Amniotic stem cell (primary cell): ENCODE measurements around the gene SLC22A15.
"Not testable (repeated sequence)": the region's sequence is repeated elsewhere in the genome, so short reads cannot be mapped to it uniquely, and the experiment has no call there.

Experiments used
- DNase-seq: peaks from one replicate; lab custom pipeline; 2025; lab: John Stamatoyannopoulos, UW

Gene SLC22A15

DNA sequence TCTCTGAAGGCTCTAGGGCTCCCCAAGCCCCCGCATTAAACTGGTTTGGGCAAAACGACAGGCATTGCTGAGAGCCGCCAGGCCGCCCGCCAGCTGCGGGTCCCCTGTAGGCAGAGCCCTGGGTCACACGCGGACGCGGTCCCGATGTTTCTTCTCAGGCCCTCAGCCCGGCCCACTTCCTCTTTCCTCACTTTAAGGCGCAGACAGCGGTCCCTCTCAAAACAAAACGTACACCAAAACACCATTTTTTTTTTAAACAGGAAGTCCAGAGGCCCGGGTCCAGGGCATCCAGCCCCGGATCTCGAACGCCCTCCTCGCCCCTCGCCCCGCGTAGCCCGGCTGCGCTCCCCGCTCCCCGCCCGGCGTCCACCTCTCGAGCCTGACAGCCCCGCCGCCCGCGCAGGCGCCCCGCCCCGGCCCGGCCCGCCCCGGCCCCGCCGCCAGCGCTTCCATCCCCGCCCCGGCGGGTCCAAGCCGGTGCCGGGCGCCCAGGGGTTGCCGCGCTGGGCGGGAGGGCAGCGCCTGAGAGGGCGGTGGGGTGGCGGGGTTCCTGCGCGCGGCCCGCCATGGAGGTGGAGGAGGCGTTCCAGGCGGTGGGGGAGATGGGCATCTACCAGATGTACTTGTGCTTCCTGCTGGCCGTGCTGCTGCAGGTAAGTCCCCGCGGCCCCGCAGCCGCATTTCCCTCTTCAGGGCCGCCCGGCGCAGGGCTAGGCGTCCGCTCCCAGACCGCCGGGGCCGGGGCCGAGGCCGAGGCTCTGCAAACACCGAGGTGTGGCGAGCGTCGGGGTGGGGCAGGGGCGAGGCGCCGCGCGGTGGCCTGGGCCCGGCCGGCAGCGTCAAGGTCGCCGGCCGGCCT is at the start of gene SLC22A15:
Gene SLC22A15 (plus strand): TSS at position 452 of the 859 bp plus-strand sequence. CDS start 115 bp downstream, at position 567.
- no peak for DNase-seq

DNA sequence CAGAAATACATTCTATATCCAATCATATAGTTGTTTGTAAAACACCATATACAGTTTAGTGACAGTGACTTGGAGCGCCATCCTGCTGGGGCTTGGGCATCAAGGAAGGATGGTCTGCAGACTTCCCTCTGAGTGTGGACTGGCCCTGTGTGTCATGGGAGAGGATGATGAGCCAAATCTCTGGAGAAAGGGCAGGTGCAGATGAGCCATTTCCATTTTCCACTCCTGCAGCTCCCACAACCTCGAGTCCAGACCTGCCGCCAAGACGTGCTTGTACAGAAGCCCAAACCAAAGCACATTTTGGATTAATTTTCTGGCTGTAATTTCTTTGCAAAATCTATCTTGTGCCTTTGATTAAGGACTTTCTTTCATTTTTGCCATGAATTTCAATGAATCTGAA is 48.3 kb upstream of the SLC22A15 start:
- no peak for DNase-seq

DNA sequence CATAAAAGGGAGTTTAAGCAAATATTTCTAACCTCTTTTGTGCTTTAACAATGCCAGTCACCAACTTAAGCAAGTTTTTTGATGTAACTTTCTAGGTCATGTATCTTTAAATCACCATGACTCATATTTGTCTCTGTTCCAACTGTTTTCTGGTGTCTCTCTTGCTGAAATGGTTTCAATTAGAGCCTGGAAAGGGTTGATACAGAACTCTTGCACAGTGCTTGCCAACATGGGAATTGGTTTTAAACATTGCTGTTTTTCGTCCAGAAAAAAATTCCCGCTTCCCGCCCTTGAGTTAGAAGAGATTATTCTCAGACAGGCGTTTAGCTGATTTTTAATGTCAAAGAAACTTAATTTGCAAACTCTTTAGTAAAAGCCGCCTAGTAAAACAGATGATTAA is 46.4 kb upstream of the SLC22A15 start:
- DNase-seq, result peak; percentile 30

DNA sequence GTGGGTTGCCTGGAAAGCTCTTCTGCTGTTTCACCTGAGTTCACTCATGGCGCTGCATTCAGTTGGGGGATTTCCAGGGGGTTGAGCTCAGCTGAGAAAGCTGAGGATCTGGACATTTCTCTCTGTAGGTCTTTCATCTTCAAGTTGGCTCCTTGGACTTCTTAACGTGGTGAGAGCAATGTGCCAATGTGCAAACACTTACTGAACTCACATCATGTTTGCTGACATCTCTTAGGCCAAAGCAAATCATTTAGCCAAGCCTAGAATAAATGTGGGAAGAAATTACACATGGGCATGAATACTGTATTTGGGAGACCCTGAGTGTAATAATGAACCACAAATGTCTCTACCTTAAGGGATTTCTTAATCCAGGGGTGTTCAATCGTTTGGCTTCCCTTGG is 42.7 kb upstream of the SLC22A15 start:
- no peak for DNase-seq

DNA sequence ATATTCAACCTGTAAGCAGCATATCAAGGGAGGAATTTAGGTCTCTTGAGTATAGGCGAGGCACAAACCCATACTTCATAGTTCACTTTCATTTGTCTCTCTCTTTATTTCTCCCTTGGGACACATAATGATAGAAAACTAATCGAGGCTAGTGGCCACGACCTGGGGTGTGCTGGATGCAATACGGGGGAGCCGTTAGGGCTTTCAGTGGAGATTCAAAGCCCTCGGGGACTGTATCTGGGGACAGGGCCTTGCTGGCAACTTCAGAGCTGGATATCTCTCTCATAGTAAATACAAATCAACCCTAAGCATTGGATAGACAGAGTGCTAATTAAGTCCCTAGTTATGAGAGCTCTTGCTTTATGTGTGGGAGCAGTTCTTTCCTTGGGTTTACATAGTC is 36.9 kb upstream of the SLC22A15 start:
- no peak for DNase-seq

DNA sequence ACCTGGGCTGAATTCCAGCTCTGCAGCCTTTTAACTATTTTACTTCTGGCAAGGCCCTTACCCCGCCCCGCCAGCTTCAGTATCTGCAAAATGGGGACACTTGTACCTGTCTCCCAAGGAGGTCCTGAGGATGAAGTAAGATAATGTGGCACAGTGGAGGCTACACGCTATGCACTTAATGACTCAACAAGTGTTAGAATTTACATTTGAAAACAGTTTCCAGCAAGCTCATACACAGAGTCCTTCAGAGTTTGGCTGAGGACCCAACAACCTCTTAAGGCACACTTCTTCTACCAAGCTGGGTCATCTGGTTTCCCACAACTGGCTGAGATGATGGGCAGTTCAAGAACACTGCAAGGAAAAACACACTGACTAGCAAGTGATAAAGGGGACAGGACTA is 30.2 kb upstream of the SLC22A15 start:
- DNase-seq, result no peak

DNA sequence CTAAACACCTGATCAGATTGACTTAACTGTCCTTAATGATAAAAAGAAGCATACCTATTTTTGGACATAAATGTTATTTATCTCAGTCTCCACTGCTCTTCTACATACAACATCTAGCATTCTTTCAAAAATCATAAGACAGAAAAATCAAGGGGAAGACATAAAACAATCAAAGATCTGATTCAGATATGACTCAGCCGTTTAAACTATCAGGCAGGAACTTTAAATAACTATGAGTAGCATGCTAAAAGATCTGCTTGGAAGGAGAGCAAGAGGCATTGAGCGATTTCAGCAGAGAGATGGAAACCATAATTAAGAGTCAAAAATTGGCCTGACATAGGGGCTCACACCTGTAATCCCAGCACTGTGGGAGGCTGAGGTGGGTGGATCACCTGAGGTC is 27.2 kb upstream of the SLC22A15 start:
- DNase-seq, result no peak

DNA sequence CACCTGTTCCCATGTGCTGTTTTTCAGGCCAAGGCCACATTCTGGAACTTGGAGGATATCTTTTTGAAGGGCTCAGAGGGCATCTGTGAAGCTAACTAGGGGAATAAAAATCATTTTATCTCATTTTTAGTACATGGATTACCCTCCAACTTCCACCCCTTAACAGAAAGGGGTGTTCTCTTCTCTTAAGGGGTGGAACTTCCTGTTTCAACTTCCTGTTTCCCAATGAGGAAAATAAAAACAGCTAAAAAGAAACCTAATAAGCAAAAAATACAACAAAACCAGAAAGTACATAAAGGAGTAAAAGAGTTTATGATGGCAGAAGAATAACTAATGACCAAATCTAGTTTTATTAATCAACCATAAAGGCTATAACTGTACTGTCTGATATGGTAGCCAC is 24.8 kb upstream of the SLC22A15 start:
- DNase-seq, result no peak

DNA sequence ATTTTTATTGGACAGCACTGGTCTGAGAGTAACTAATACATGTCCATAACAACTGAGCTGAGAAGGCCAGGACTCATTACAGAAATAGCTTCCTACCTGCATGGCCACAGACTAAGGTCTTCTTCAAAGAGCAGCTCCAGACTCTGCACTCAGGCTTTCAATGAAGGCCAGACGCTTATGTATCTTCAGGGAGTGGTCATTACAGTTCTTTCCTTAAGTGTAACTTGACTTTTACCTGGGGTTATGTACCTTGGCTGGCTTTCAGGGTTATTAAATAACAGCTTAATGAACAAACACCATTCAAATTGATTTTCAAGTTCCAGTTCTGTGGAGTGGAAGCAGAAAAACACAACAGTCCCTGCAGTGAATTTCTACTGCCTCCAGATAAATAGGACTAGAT is 23.8 kb upstream of the SLC22A15 start:
- DNase-seq, result no peak

DNA sequence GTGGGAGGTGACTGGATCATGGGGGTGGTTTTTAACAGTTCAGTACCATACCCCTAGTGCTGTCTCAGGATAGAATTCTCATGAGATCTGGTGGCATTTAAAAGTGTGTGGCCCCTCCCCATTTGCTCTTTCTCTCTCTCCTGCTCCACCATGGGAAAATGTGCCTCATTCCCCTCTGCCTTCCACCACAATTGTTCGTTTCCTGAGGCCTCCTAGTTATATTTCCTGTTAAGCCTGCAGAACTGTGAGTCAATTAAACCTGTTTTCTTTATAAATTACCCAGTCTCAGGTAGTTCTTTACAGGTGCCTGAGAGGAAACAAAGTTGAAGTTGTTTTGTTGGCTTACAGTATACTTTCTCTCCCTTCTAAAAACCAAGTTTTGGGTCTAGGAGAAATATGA is 23.1 kb upstream of the SLC22A15 start:
- DNase-seq, result no peak

DNA sequence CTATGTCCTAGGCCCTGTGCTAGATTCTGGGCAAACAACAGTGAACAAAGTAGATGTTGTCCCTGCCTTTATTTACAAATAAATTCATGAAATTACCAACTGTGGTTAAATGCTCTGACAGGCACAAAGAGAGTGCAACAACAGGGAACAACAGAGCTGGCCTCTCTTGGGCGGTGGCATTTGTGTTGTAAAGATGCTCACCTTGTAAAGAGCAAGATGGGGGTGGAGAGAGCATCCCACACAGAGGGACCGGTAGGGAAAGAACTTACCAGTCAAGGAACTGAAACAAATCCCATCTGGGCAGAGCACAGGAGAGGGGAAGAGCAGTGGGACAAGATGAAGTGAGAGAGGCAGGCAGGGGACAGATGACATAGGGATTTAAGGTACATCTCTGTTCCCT is 21.6 kb upstream of the SLC22A15 start:
- no peak for DNase-seq

DNA sequence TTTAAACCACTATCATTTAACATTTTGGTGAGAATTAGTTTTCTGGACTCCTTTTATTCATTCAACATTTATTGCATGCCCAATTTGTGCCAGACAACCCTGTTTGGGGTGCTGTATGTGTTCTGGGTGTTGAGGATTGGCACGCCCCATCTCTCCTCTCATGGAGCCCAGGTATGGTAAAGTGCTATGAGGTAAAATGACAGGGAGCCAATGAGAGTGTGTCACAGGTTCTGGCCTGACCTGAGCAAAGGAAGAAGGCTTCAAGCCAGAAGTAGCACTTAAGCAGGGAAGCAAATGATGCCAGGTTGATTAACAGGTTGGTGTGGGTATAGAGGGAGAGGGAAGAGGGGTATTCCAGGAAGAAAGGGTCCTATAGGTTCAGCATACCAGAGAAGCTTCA is 21.1 kb upstream of the SLC22A15 start:
- no peak for DNase-seq

DNA sequence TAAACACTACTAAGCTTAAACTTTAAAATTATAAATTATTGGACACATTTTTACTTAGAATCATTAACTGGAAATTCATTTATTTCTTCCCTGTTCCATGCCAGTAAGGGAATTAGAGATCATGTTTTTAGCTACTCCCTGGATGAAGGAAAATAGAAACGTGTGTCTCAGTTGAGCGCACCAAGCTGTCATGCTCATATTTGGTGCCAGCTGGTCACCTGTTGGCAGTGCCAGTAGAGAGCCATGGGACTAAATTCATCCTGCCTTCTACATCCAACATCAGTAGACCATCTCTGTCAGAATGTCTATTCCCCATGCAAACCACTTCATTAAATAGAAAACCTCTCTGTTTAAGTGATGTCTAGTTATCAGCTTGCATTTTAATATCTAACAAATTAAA is 17.4 kb upstream of the SLC22A15 start:
- no peak for DNase-seq

DNA sequence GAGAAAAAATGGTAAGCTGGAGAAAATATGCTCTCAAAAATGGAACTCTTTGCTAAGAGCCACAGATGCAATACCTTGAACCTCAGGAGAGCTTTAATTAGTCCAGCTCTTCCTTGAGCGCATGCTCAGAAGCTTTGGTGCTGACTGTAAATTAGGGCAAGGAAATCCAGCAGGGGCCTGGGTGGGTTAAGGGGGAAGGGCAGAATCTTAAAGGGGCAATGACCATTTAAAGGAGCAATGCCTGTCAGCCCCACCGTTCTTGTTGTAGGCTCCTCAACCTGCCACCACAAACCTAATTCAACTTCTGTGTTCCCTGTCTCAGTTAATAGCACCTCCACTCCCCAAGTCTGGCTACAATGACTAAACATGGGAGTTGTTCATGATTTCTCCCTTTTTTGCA is 6.8 kb upstream of the SLC22A15 start:
- no peak for DNase-seq

DNA sequence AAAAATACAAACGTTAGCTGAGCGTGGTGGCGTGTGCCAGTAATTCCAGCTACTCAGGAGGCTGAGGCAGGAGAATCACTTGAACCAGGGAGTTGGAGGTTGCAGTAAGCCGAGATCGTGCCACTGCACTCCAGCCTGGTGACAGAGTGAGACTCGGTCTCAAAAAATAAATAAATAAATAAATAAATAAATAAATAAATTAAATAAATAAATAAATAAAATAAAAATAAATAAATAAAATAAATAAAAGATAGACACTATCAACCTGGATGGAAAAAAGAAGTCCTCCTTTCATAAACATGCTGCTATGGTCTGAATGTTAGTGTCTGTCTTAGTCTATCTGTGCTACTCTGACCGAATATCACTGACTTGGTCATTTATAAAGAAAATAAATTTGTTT is 4.5 kb upstream of the SLC22A15 start:
- not testable (repeated sequence) for DNase-seq

DNA sequence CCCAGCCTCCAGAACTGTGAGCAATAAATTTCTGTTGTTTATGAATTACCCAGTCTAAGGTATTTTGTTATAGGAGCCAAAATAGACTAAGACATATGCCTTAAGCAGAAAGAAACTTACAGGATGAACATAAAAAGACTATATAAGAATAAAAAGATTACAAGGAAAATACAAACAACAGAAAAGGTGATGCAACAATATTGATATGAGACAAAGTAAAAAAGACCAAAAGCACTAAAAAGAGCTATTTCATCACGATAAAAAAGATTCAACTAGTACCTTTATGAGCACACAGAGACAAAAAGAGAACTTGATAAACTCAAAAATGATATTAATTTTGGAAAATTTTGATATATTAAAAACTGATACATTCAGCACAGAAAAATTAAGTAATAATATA is 3.2 kb upstream of the SLC22A15 start:
- no peak for DNase-seq

DNA sequence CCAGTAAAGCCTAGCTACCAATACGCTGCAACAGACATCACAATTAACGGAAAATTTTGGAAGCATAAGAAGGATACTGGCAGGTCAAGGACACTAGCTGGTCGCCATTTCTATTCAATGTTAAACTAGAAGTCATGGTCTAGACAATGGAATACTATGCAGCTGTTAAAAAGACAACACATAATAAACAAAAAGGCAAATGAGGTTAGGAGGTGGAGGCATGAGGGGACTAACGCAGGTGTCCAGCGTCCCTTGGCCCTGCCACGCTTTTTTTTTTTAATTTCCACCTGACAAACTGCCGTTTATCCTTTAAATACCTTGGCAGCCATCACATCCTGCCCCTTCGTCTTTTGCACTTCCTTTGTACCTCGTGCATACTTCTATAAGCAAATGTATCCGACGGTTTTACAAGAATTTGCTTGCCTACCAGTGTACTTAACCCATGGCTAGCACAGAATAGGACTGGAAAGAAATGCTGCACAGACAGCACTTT is 698 bp upstream of the SLC22A15 start:
- no peak for DNase-seq

DNA sequence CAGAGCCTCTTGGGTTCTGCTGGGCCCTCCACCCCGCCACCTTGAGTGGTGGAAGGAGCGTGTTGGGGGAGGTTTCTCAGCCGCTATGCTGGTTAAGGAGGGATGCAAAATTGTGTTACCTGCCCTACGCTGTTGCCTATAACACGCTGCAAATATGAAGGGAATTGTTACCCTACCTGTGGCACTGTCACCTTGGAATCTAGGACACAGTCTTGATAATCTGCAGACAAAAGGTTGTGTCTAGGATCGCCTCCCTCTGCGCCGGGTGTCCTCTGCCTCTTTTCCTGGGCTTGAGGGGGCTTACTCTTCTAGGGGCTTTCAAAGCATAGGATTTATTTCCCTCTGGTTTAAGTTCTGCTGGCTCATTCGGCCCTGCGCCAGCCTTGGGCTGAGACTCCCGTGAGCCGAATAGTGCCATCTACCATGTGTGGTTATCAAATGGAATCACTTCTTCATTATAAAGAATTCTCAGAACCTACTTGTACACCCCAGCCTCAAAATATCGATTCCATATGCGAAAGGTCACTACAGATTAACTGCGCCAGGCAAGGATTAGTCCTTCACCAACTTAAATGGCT is 697 bp downstream of the SLC22A15 start:
- no peak for DNase-seq

DNA sequence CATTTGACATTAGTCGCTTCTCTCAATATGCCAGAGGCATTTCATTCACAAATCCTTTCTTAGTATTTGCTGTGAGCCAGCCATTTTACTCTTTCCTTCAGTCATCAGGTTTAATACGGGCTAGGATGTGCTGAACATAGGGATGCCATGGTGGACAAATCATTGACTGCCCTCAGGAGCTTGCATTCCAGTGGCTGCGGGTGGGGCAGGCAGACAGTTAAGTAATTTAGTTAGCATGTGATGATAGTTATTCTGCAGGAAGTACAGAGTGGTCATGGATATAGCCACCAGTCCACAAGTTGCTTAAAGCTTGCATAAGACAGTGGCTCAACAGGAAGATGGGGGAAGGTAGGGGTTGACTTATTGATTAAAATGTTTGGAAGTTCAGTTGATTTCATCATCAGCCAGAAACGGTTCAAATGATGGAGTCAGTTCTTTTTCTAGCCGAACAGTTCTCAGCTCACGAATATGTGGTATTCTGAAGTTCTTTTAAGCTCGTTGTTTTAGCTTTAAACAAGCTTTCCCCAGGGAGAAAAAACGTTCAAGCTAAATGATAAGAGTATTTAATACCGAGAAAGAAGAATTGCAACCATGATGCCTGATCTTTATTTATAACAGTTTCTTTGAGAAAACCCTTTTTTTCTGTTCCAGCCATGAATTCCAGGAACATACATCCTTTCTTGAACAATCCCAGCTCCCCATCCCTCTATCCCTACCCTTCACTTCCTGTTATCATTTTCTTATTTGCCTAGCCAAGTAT is 1.4 kb downstream of the SLC22A15 start:
- DNase-seq, result no peak

DNA sequence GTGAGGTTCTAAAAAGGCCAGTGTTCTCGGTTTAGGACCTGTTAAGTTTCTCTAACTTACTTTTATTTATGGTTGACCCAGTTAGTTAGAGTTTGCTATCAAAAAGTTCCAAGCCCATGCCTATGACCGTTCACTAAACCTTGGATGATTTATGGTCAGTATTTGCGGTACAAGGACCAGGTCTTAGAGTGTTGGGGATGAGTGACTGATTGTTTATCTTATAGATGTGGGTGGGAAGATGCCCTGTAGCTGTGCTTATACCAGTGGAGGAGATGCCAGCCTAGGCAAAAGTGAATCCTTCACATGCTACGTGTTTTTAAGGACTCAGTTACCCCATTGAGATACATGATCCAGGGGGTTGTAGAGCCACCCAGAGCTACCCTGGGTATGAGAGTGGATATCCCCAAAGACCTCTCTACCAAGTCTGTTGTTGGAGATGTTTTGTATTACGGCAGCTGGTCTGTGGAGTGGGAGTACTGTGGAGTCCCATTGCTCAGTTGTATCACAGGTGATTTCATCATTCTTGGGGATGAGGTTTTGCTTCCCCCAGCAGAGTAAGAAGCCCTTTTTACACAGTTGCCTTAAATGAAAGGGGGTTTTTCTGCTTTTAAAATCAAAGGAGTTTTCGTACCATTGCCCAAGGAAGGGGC is 2.1 kb downstream of the SLC22A15 start:
- no peak for DNase-seq

DNA sequence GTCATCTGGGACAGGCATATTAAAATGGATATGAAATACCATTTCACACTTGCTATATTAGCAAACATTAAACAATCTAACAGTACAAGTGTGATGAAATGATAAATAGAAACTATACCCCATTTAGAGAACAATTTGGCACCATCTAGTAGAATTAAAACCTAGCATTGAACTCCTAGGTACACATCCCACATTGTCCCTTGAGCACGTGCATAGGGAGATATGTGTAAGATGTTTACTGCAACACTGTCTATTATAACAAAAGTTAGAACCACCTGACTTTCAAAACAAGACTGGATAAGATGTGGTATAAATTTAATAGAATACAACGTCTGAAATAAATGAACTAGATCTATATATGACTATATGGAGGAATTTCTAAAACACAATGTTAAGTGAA is 3.8 kb downstream of the SLC22A15 start:
- no peak for DNase-seq
